ENCODE results near the gene GJB1. TPM values are rescaled to one million over a fixed set of nuclear protein-coding genes. Genes with fewer than 3 reads are reported as not detected.
"Not testable (repeated sequence)": the region's sequence is repeated elsewhere in the genome, so short reads cannot be mapped to it uniquely, and the experiment has no call there.

Gene GJB1
- total and polyA plus RNA-seq, 12 donors = not detected

GRCh38 chrX:71254092-71254963 is 31.3 kb downstream of the GJB1 start, which contains the start of gene ZMYM3:
ZMYM3 (minus strand) TSS chrX:71254140; CDS start chrX:71253255, 885 bp downstream.
- no peaks in the 10 kb centered on the region for H3K9me3 ChIP-seq
- peaks cover 0 to 14% (median 6%) of the 10 kb centered on the region in 9 donors for H3K4me1 ChIP-seq
- ATAC-seq (peak; percentile 94 to 98 (median 97)), DNase-seq (peak; percentile 84 to 87)
- intact Hi-C loops (cut with DNase I) = loop anchor here in 3 of 10 donors (2.0 to 10.0 kb wide), 4 partner anchors 28 to 113 kb away; partner anchors contain the start of genes TAF1 (in 2 of the 3) and NONO (in 1 of the 3)
- WGBS, 2 donors = 0 to 1% methylated on average over 45 to 54 of the region's 54 CpGs
- H3K36me3 ChIP-seq = peaks cover 0 to 14% (median 0%) of the 10 kb centered on the region in 9 donors
- peaks cover 0 to 11% (median 0%) of the 10 kb centered on the region in 7 donors for H3K27me3 ChIP-seq
- TF ChIP-seq CTCF (IDR thresholded peaks at IDR 0.05) = no peak
- H3K27ac ChIP-seq = peak within 1 kb of the TSS; percentile 79 to 92 (median 87)
- H3K4me3 ChIP-seq = peak within 1 kb of the TSS; percentile 40 to 83 (median 72)

GRCh38 chrX:71256051-71256450 is 33.0 kb downstream of the GJB1 start:
- ATAC-seq (no peak), DNase-seq (no peak)
- WGBS, 2 donors = 79 to 80% methylated on average over 6 of the region's 6 CpGs
- H3K27ac ChIP-seq = peak overlapping the region in 3 of 10 donors; percentile 87 to 92 (median 89)
- no peaks in the 10 kb centered on the region for H3K9me3 ChIP-seq
- intact Hi-C loops (cut with DNase I) = loop anchor here in 1 of 10 donors (10.0 kb wide), 1 partner anchor 109 kb away; the partner anchor contains the start of gene TAF1
- peaks cover 0 to 14% (median 6%) of the 10 kb centered on the region in 9 donors for H3K4me1 ChIP-seq
- no peak overlapping the region for H3K4me3 ChIP-seq
- H3K36me3 ChIP-seq = no peaks in the 10 kb centered on the region
- H3K27me3 ChIP-seq = peaks cover 0 to 11% (median 0%) of the 10 kb centered on the region in 7 donors
- no peak for TF ChIP-seq CTCF (IDR thresholded peaks at IDR 0.05)

GRCh38 chrX:71256856-71257255 is 33.8 kb downstream of the GJB1 start:
- intact Hi-C loops (cut with DNase I) = loop anchor here in 1 of 10 donors (10.0 kb wide), 1 partner anchor 108 kb away; the partner anchor contains the start of gene TAF1
- Histone ChIP-seq H3K36me3 (no peaks in the 10 kb centered on the region), H3K4me3 (no peak overlapping the region), H3K4me1 (peaks cover 0 to 14% (median 6%) of the 10 kb centered on the region in 9 donors), H3K27me3 (peaks cover 0 to 11% (median 0%) of the 10 kb centered on the region in 7 donors), H3K27ac (no peak overlapping the region), H3K9me3 (no peaks in the 10 kb centered on the region)
- ATAC-seq (no peak), DNase-seq (no peak)
- no peak for TF ChIP-seq CTCF (IDR thresholded peaks at IDR 0.05)
- WGBS, 2 donors = 90 to 94% methylated on average over 4 of the region's 4 CpGs

GRCh38 chrX:71268624-71269023 is 45.6 kb downstream of the GJB1 start:
- H3K27me3 ChIP-seq; H3K36me3 ChIP-seq; intact Hi-C loops (cut with DNase I); DNase-seq; H3K4me1 ChIP-seq; H3K27ac ChIP-seq; ATAC-seq; H3K4me3 ChIP-seq; H3K9me3 ChIP-seq: not testable (repeated sequence)

All from heart right ventricle (tissue), 16 donors.